OCI-LY1 (cell line): ENCODE results near the gene SAG.

Experiments
- H2AFZ ChIP-seq: fragments of 200-600 bp; sonication (generic), shearing (Covaris generic); 2 replicates; pipeline ENCODE4 v1.6.0; 2014; ENCODE audit warnings: antibody characterized with exemption, mild to moderate bottlenecking, low read length
- H3F3A ChIP-seq: fragments of 200-600 bp; sonication (generic), shearing (Covaris generic); 2 replicates; pipeline ENCODE4 v1.6.0; 2014; ENCODE audit warnings: mild to moderate bottlenecking, antibody characterized with exemption, low read length, moderate library complexity; ENCODE audit not compliant: insufficient read depth
- H3K27ac ChIP-seq: fragments of 200-600 bp; sonication (generic); 2 replicates; pipeline ENCODE4 v1.5.1; 2014; ENCODE audit warnings: low read length, mixed run types, mild to moderate bottlenecking, low read depth; ENCODE audit not compliant: poor library complexity, severe bottlenecking
- H3K27me3 ChIP-seq: fragments of 200-600 bp; sonication (generic); 2 replicates; pipeline ENCODE4 v1.6.0; 2014; ENCODE audit warnings: antibody characterized with exemption, mild to moderate bottlenecking, low read length, moderate library complexity; ENCODE audit not compliant: insufficient read depth
- H3K36me3 ChIP-seq: fragments of 200-600 bp; sonication (generic); 2 replicates; pipeline ENCODE4 v1.6.1; 2014; ENCODE audit warnings: mild to moderate bottlenecking, antibody characterized with exemption, low read length, moderate library complexity, mixed read lengths; ENCODE audit not compliant: insufficient read depth
- H3K4me1 ChIP-seq: fragments of 200-600 bp; sonication (generic); 2 replicates; pipeline ENCODE4 v1.5.1; 2014; ENCODE audit warnings: mild to moderate bottlenecking, low read length, moderate library complexity; ENCODE audit not compliant: insufficient read depth, severe bottlenecking
- H3K4me2 ChIP-seq: fragments of 200-600 bp; sonication (generic), shearing (Covaris generic); 2 replicates; pipeline ENCODE4 v1.6.1; 2014; ENCODE audit warnings: low read length
- H3K4me3 ChIP-seq: fragments of 200-600 bp; sonication (generic); 2 replicates; pipeline ENCODE4 v1.5.1; 2014; ENCODE audit warnings: low read length, low read depth, mild to moderate bottlenecking, mixed read lengths; ENCODE audit not compliant: poor library complexity, severe bottlenecking
- H3K79me2 ChIP-seq: fragments of 200-600 bp; shearing (Covaris generic); 2 replicates; pipeline ENCODE4 v1.6.1; 2016; ENCODE audit warnings: mixed run types, low read length, mixed read lengths; ENCODE audit not compliant: insufficient read depth
- H3K9ac ChIP-seq: fragments of 200-600 bp; sonication (generic), shearing (Covaris generic); 2 replicates; pipeline ENCODE4 v1.6.1; 2014; ENCODE audit warnings: mild to moderate bottlenecking, low read length, mixed read lengths
- H3K9me2 ChIP-seq: fragments of 200-600 bp; sonication (generic), shearing (Covaris generic); 2 replicates; pipeline ENCODE4 v1.6.1; 2014; ENCODE audit warnings: low read depth, mild to moderate bottlenecking, low read length, mixed read lengths
- H3K9me3 ChIP-seq: fragments of 200-600 bp; shearing (Covaris generic); 2 replicates; pipeline ENCODE4 v1.6.1; 2014; ENCODE audit warnings: low read length, mixed read lengths
- H4K20me1 ChIP-seq: fragments of 200-600 bp; sonication (generic), shearing (Covaris generic); 2 replicates; pipeline ENCODE4 v1.6.0; 2016; ENCODE audit warnings: mild to moderate bottlenecking, low read length; ENCODE audit not compliant: insufficient read depth
- CTCF ChIP-seq: fragments of 200-600 bp; sonication (generic), shearing (Covaris generic); IDR thresholded peaks from 2 replicates; pipeline ENCODE4 v1.5.1; 2017; ENCODE audit warnings: mild to moderate bottlenecking, antibody characterized with exemption, low read length, moderate library complexity, mixed read lengths
- EZH2 ChIP-seq: fragments of 200-600 bp; sonication (generic), shearing (Covaris generic); IDR thresholded peaks from 2 replicates; pipeline ENCODE4 v1.8.0; 2017; ENCODE audit warnings: borderline replicate concordance, mixed run types, mild to moderate bottlenecking, antibody characterized with exemption, low read length, moderate library complexity, mixed read lengths

SAG gene

DNA sequence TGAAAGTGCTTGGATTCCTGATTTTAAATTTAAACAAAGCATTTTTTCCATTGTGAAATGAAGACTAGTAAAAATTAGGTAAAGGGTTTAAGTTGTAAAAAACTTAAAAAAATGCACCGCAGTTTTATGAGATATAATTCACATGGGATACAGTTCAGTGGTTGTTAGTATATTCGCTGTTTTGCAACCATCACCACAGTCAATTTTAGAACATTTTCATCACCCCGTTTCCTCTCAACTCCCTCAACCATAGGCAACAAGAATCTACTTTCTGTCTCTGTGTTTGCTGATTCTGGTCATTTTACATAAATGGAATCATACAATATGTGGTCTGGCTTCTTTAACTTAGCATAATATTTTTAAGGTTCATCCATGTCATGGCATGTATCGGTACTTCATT is 50.7 kb downstream of the SAG start:
- Histone ChIP-seq H3K27me3 (no peaks in the 10 kb centered on the region; the same call in 1 of the 2 replicates), H3K9me2 (no peaks in the 10 kb centered on the region), H3K4me3 (no peak overlapping the region), H3K4me1 (peaks cover 27% of the 10 kb centered on the region), H4K20me1 (0 out of 2 replicates have a peak, but pooled peaks cover 2% of the 10 kb centered on the region), H3K27ac (no peak overlapping the region), H3K9ac (no peak overlapping the region), H3F3A (no peaks in the 10 kb centered on the region), H3K4me2 (no peak overlapping the region), H2AFZ (no peak overlapping the region), H3K79me2 (no peaks in the 10 kb centered on the region), H3K36me3 (peaks cover 24% of the 10 kb centered on the region), H3K9me3 (no peaks in the 10 kb centered on the region)
- TF ChIP-seq CTCF, result no peak

GRCh38 chr2:233358947-233359346 is 51.3 kb downstream of the SAG start:
- Histone ChIP-seq H2AFZ (no peak overlapping the region), H3K4me3 (no peak overlapping the region), H3K4me1 (peaks cover 25% of the 10 kb centered on the region), H3K9ac (no peak overlapping the region), H3K27ac (no peak overlapping the region), H3K9me3 (0 out of 2 replicates have a peak, but pooled peaks cover 3% of the 10 kb centered on the region), H3K36me3 (peaks cover 29% of the 10 kb centered on the region), H3K9me2 (no peaks in the 10 kb centered on the region), H3K79me2 (no peaks in the 10 kb centered on the region), H3K27me3 (no peaks in the 10 kb centered on the region; the same call in 1 of the 2 replicates), H3F3A (no peaks in the 10 kb centered on the region), H4K20me1 (0 out of 2 replicates have a peak, but pooled peaks cover 2% of the 10 kb centered on the region), H3K4me2 (no peak overlapping the region)
- TF ChIP-seq EZH2 (no peak), CTCF (no peak)

DNA sequence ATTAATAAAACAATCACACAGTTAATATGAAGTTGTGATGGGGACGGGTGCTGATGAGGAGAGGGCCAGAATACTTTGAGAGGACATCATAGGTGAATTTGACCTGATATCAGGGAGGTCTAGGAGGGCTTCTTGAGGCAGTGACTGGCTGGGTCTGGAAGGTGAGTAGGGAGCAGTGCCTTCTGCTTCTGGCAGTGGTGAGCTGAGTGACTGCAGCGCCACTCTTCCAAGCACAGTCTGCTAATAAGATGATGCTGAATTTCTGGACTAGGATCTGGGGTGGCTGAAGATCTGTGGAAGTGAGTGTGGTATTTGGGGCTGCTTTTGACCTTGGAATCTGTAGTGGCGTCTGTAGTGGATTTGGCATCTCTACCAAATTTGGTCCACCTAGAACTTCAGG is 52.2 kb downstream of the SAG start:
- H3K9ac ChIP-seq, result no peak overlapping the region
- no peaks in the 10 kb centered on the region for H3K9me2 ChIP-seq
- no peaks in the 10 kb centered on the region for H3K79me2 ChIP-seq
- H4K20me1 ChIP-seq, result 0 out of 2 replicates have a peak, but pooled peaks cover 2% of the 10 kb centered on the region
- no peak overlapping the region for H3K27ac ChIP-seq
- no peak overlapping the region for H3K4me2 ChIP-seq
- no peak overlapping the region for H2AFZ ChIP-seq
- H3K27me3 ChIP-seq, result no peaks in the 10 kb centered on the region; the same call in 1 of the 2 replicates
- no peak overlapping the region for H3K4me3 ChIP-seq
- TF ChIP-seq EZH2 (no peak), CTCF (no peak)
- peaks cover 30% of the 10 kb centered on the region for H3K36me3 ChIP-seq
- H3K4me1 ChIP-seq, result peaks cover 23% of the 10 kb centered on the region
- no peaks in the 10 kb centered on the region for H3F3A ChIP-seq
- H3K9me3 ChIP-seq, result 0 out of 2 replicates have a peak, but pooled peaks cover 5% of the 10 kb centered on the region
